SK-N-SH (cell line): ENCODE measurements around the gene PBX3.
"Not testable (repeated sequence)": the region's sequence is repeated elsewhere in the genome, so short reads cannot be mapped to it uniquely, and the experiment has no call there.

Experiments used
- CTCF ChIP-seq: fragments of 200-600 bp; sonication (generic); IDR thresholded peaks from 2 replicates; pipeline ENCODE4 v1.6.1; 2017; ENCODE audit warnings: antibody characterized with exemption, mild to moderate bottlenecking, moderate library complexity
- FOSL2 ChIP-seq: IDR thresholded peaks from 2 replicates; pipeline ENCODE4 v1.4.0; 2012; ENCODE audit warnings: low read depth, mild to moderate bottlenecking, moderate library complexity, borderline replicate concordance
- FOXM1 ChIP-seq: IDR thresholded peaks from 2 replicates; pipeline ENCODE4 v1.4.0; 2012; ENCODE audit warnings: low read depth, mild to moderate bottlenecking
- NFIC ChIP-seq: IDR thresholded peaks from 2 replicates; pipeline ENCODE4 v1.4.0; 2012; ENCODE audit warnings: borderline replicate concordance
- POLR2AphosphoS5 ChIP-seq: IDR thresholded peaks from 2 replicates; pipeline ENCODE4 v1.6.1; 2012; ENCODE audit warnings: low read depth, low read length
- RAD21 ChIP-seq: IDR thresholded peaks from 2 replicates; pipeline ENCODE4 v1.6.1; 2012; ENCODE audit warnings: mild to moderate bottlenecking, low read length
- RCOR1 ChIP-seq: fragments of 150-350 bp; IDR thresholded peaks from 2 replicates; pipeline ENCODE4 v1.6.1; 2017; ENCODE audit warnings: antibody characterized with exemption, low read length
- USF1 ChIP-seq: IDR thresholded peaks from 2 replicates; pipeline ENCODE4 v1.4.0; 2012; ENCODE audit warnings: low read depth, borderline replicate concordance
- YY1 ChIP-seq: IDR thresholded peaks from 2 replicates; pipeline ENCODE4 v1.4.0; 2012; ENCODE audit warnings: low read depth, mild to moderate bottlenecking

GRCh38 chr9:125776789-125777188 is 29.6 kb downstream of the PBX3 start:
- not testable (repeated sequence) for TF ChIP-seq CTCF, RAD21, FOSL2, POLR2AphosphoS5, RCOR1, FOXM1, YY1, NFIC, USF1
